ENCODE results near the gene SPAG16. TPM values are rescaled to one million over a fixed set of nuclear protein-coding genes. Genes with fewer than 3 reads are reported as not detected.

Gene SPAG16
- total RNA-seq, 1 experiment from 2014 or later = 17.3 TPM

DNA sequence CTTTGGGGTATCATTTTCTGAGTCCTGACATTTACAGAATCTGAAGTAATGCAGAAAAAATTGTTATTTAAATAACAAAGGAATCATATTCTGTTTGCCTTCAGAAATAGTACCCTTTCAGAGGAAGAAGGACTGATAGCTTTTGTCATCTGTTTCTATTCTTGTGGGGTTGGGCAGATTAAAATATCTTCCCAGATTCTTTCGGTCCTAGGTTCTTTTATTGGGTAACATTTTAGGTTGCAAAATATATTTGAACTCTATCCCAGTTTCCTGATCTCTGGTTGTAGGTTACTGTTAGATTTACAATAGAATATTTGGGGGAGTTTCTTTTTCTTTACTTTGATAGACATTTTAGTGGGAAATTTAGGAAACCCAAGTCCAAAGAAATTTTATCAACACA is 550.5 kb downstream of the SPAG16 start:
- no peak overlapping the region for H2AFZ ChIP-seq (ENCODE audit: low read length)
- no peak overlapping the region for H3K23ac ChIP-seq (ENCODE audit: insufficient read length, low read depth, low read length)

More for the DNA sequence above, 550.5 kb downstream of the SPAG16 start:
- no peak overlapping the region for H4K5ac ChIP-seq (ENCODE audit: insufficient read length, low read depth, low read length)
- Mint-ChIP-seq H3K36me3 (ENCODE audit: insufficient read depth in 1 of 3, low read depth in 3 of 3) (no peaks in the 10 kb centered on the region), H3K4me3 (no peak overlapping the region), H3K9me3 (no peaks in the 10 kb centered on the region; a peak in 1 of 5 replicates), H3K27me3 (ENCODE audit: low read depth) (no peaks in the 10 kb centered on the region), H3K4me1 (no peaks in the 10 kb centered on the region), H3K27ac (no peak overlapping the region)
- no peaks in the 10 kb centered on the region for H4K20me1 ChIP-seq (ENCODE audit: control insufficient read depth, insufficient read depth, insufficient read length)
- H4K91ac ChIP-seq (ENCODE audit: insufficient read length, low read depth, low read length) = no peak overlapping the region
- no peak overlapping the region for H3K14ac ChIP-seq (ENCODE audit: insufficient read depth, low read length)
- no peak overlapping the region for H3K4ac ChIP-seq (ENCODE audit: low read depth, low read length)
- H3K27ac ChIP-seq (ENCODE audit: insufficient read length, low read depth, low read length) = no peak overlapping the region
- no peak overlapping the region for H2BK15ac ChIP-seq (ENCODE audit: low read depth, low read length)
- no peaks in the 10 kb centered on the region for H3K79me2 ChIP-seq (ENCODE audit: insufficient read depth, low read length)
- no peak overlapping the region for H2AK5ac ChIP-seq (ENCODE audit: insufficient read length, low read length)
- H4K8ac ChIP-seq (replicated peaks; ENCODE audit: insufficient read length, low read depth, low read length) = no peak overlapping the region
- H3K18ac ChIP-seq (ENCODE audit: insufficient read length, low read depth, low read length) = no peak overlapping the region
- no peak overlapping the region for H2BK5ac ChIP-seq (ENCODE audit: insufficient read length, low read length)
- H3K79me1 ChIP-seq (ENCODE audit: insufficient read depth, low read depth, low read length, poor library complexity, severe bottlenecking) = no peaks in the 10 kb centered on the region
- H3T11ph ChIP-seq (ENCODE audit: low read length) = no peak overlapping the region
- H3K9me3 ChIP-seq (ENCODE audit: control insufficient read depth, low read depth, low read length) = no peaks in the 10 kb centered on the region
- no peak overlapping the region for H3K4me2 ChIP-seq (ENCODE audit: insufficient read depth, insufficient read length, low read length)
- TF ChIP-seq, protein P1, sequence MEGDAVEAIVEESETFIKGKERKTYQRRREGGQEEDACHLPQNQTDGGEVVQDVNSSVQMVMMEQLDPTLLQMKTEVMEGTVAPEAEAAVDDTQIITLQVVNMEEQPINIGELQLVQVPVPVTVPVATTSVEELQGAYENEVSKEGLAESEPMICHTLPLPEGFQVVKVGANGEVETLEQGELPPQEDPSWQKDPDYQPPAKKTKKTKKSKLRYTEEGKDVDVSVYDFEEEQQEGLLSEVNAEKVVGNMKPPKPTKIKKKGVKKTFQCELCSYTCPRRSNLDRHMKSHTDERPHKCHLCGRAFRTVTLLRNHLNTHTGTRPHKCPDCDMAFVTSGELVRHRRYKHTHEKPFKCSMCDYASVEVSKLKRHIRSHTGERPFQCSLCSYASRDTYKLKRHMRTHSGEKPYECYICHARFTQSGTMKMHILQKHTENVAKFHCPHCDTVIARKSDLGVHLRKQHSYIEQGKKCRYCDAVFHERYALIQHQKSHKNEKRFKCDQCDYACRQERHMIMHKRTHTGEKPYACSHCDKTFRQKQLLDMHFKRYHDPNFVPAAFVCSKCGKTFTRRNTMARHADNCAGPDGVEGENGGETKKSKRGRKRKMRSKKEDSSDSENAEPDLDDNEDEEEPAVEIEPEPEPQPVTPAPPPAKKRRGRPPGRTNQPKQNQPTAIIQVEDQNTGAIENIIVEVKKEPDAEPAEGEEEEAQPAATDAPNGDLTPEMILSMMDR (conservative IDR thresholded peaks at IDR 0.05) = no peak
- no peak overlapping the region for H3K9ac ChIP-seq (ENCODE audit: extremely low read depth, insufficient read length, low read length)
- no peak overlapping the region for H3K56ac ChIP-seq (ENCODE audit: insufficient read length, low read depth, low read length)
- no peaks in the 10 kb centered on the region for H3K27me3 ChIP-seq (ENCODE audit: insufficient read depth, low read length)
- no peak overlapping the region for H2BK120ac ChIP-seq (ENCODE audit: low read depth, low read length, poor library complexity, severe bottlenecking)
- H2BK20ac ChIP-seq (ENCODE audit: low read depth, low read length, poor library complexity, severe bottlenecking) = no peak overlapping the region
- H2BK12ac ChIP-seq (ENCODE audit: insufficient read length, low read depth, low read length) = no peak overlapping the region
- no CpG with 5 or more reads among the region's 1 CpG for WGBS (ENCODE audit: extremely low coverage, insufficient read length, low lambda C conversion rate)
- no peaks in the 10 kb centered on the region for H3K4me1 ChIP-seq (ENCODE audit: insufficient read depth, low read length)
- no peak for DNase-seq
- no peaks in the 10 kb centered on the region for H3K23me2 ChIP-seq (ENCODE audit: insufficient read length, low read depth, low read length, poor library complexity, severe bottlenecking)

Measured in H9 (cell line).